ENCODE results near the gene FCRL5.
"Not testable (repeated sequence)": the region's sequence is repeated elsewhere in the genome, so short reads cannot be mapped to it uniquely, and the experiment has no call there.

The FCRL5 gene

GRCh38 chr1:157551694-157552693 lies at the start of gene FCRL5:
FCRL5 (minus strand) TSS chr1:157552515; CDS start chr1:157552362, 153 bp downstream.
- no peak for DNase-seq

GRCh38 chr1:157600236-157600635 lies 47.9 kb upstream of the FCRL5 start:
- no peak for DNase-seq

- DNase-seq: peak; percentile 48
Measured at GRCh38 chr1:157597959-157598667, 45.8 kb upstream of the FCRL5 start, which contains the start of gene FCRL4. FCRL4 (minus strand) TSS chr1:157598085; CDS start chr1:157597944, 141 bp downstream.

- no peak for DNase-seq
Measured at GRCh38 chr1:157596384-157596783, 44.1 kb upstream of the FCRL5 start.

GRCh38 chr1:157595356-157595755 lies 43.0 kb upstream of the FCRL5 start:
- no peak for DNase-seq

GRCh38 chr1:157585984-157586383 lies 33.7 kb upstream of the FCRL5 start:
- no peak for DNase-seq

- no peak for DNase-seq
Measured at GRCh38 chr1:157584503-157584902, 32.2 kb upstream of the FCRL5 start.

- DNase-seq: no peak
Measured at GRCh38 chr1:157580828-157581210, 28.5 kb upstream of the FCRL5 start.

GRCh38 chr1:157580179-157580827 lies 28.0 kb upstream of the FCRL5 start:
- DNase-seq: peak; percentile 53

GRCh38 chr1:157577420-157577819 lies 25.1 kb upstream of the FCRL5 start:
- DNase-seq: no peak

GRCh38 chr1:157575744-157576143 lies 23.4 kb upstream of the FCRL5 start:
- no peak for DNase-seq

- DNase-seq: no peak
Measured at GRCh38 chr1:157574836-157575235, 22.5 kb upstream of the FCRL5 start.

GRCh38 chr1:157566484-157567300 lies 14.4 kb upstream of the FCRL5 start:
- DNase-seq: no peak

- no peak for DNase-seq
Measured at GRCh38 chr1:157562515-157562914, 10.2 kb upstream of the FCRL5 start.

- DNase-seq: no peak
Measured at GRCh38 chr1:157558119-157558518, 5.8 kb upstream of the FCRL5 start.

- not testable (repeated sequence) for DNase-seq
Measured at GRCh38 chr1:157548081-157548480, 4.2 kb downstream of the FCRL5 start.

GRCh38 chr1:157542676-157543075 lies 9.6 kb downstream of the FCRL5 start:
- no peak for DNase-seq

GRCh38 chr1:157540852-157541251 lies 11.5 kb downstream of the FCRL5 start:
- DNase-seq: no peak

GRCh38 chr1:157540160-157540748 lies 12.1 kb downstream of the FCRL5 start:
- DNase-seq: no peak

GRCh38 chr1:157539568-157539967 lies 12.7 kb downstream of the FCRL5 start:
- no peak for DNase-seq

GRCh38 chr1:157532569-157532968 lies 19.7 kb downstream of the FCRL5 start:
- DNase-seq: no peak
